HepG2 (cell line): ENCODE measurements around the gene CCDC197. TPM values are rescaled to one million over a fixed set of nuclear protein-coding genes. Genes with fewer than 3 reads are reported as not detected.

Experiments
- ATAC-seq: fragments of 200-7000 bp; cut with Tn5 transposase; 3 replicates; pipeline ENCODE4 v1.9.1; 2020; ENCODE audit warnings: mild to moderate bottlenecking, moderate library complexity
- BruUV-seq: library from RNA; stranded (reverse); fragments of 400-500 nt; replicated peaks from 2 replicates; lab custom pipeline; 2021; lab: Mats Ljungman, UMichigan
- CTCF ChIA-PET: fragments of 300-600 bp; formaldehyde crosslinking; extraction: SDS; loops from one replicate; lab custom pipeline; 2021; ENCODE audit warnings: low total read pairs, inconsistent platforms, low intra/inter-chr PET ratio; lab: Yijun Ruan, JAX
- POLR2A ChIA-PET: fragments of 350-600 bp; sonication (Branson Sonifier 250); formaldehyde crosslinking; loops from one replicate; lab custom pipeline; 2020; ENCODE audit warnings: antibody characterized with exemption, inconsistent platforms; lab: Yijun Ruan, JAX
- DNase-seq: peaks from one replicate; pipeline ENCODE4 v3.0.0-alpha.2; 2015; ENCODE audit warnings: low spot score
- FAIRE-seq: peaks from 3 replicates; lab custom pipeline; 2011; peaks lifted over from hg19 to GRCh38; lab: Jason Lieb, UNC
- H2AFZ ChIP-seq: one replicate; pipeline ENCODE4 v1.6.1; 2011; ENCODE audit warnings: low read length, inconsistent platforms
- H3K27ac ChIP-seq: fragments of 300-600 bp; 3 replicates; pipeline ENCODE4 v1.8.0; 2011; ENCODE audit warnings: mixed run types, mild to moderate bottlenecking, mixed read lengths, low read length, inconsistent platforms; ENCODE audit not compliant: insufficient read depth; ENCODE audit errors: extremely low read length
- H3K27me3 ChIP-seq, 2 experiments: fragments of 200-600 bp in 1 of 2; 2 replicates in 1 of 2; 3 replicates in 1 of 2; pipeline versions ENCODE4 v1.6.0 to v1.8.0; 2011; ENCODE audit warnings: low read length in 2 of 2, mild to moderate bottlenecking in 2 of 2, moderate library complexity in 2 of 2, inconsistent platforms in 1 of 2; ENCODE audit not compliant: insufficient read depth in 2 of 2, control insufficient read depth in 1 of 2
- H3K36me3 ChIP-seq, 2 experiments: fragments of 200-600 bp in 1 of 2; replicated peaks in 1 of 2; 2 replicates in 1 of 2; 3 replicates in 1 of 2; pipeline versions ENCODE4 v1.5.1 to v1.8.0; 2011; ENCODE audit warnings: low read length in 2 of 2, inconsistent platforms in 1 of 2; ENCODE audit not compliant: insufficient read depth in 2 of 2, control insufficient read depth in 1 of 2
- H3K4me1 ChIP-seq: 2 replicates; pipeline ENCODE4 v1.5.1; 2012; ENCODE audit warnings: low read length, inconsistent platforms; ENCODE audit not compliant: insufficient read depth
- H3K4me2 ChIP-seq: 2 replicates; pipeline ENCODE4 v1.6.0; 2011; ENCODE audit warnings: low read depth, low read length, inconsistent platforms
- H3K4me3 ChIP-seq, 3 experiments: fragments of 200-600 bp in 1 of 3; sonication (generic), shearing (Covaris generic) in 1 of 3; replicated peaks in 1 of 3; 2 replicates each; pipeline ENCODE4 v1.5.1; 2011 to 2016; ENCODE audit warnings: low read length in 3 of 3, inconsistent platforms in 2 of 3, low read depth in 2 of 3, mild to moderate bottlenecking in 2 of 3, control low read depth in 1 of 3, mixed read lengths in 1 of 3; ENCODE audit not compliant: insufficient read depth in 1 of 3
- H3K79me2 ChIP-seq: one replicate; pipeline ENCODE4 v1.6.1; 2011; ENCODE audit warnings: low read length, inconsistent platforms; ENCODE audit not compliant: insufficient read depth
- H3K9ac ChIP-seq: 2 replicates; pipeline ENCODE4 v1.6.0; 2011; ENCODE audit warnings: mild to moderate bottlenecking, low read depth, low read length, inconsistent platforms; ENCODE audit not compliant: insufficient read depth
- H3K9me3 ChIP-seq: 2 replicates; pipeline ENCODE4 v1.5.1; 2012; ENCODE audit warnings: mild to moderate bottlenecking, low read length
- H4K20me1 ChIP-seq: 2 replicates; pipeline ENCODE4 v1.6.0; 2011; ENCODE audit warnings: inconsistent platforms, mild to moderate bottlenecking, low read length, moderate library complexity; ENCODE audit not compliant: insufficient read depth
- ATAD3A ChIP-seq: sonication (generic); formaldehyde crosslinking; IDR thresholded peaks from 2 replicates; pipeline ENCODE4 v1.4.0; 2020; ENCODE audit warnings: missing genetic modification reagents
- CBFB ChIP-seq: sonication (generic); formaldehyde crosslinking; IDR thresholded peaks from 2 replicates; pipeline ENCODE4 v1.4.0; 2020; ENCODE audit warnings: missing genetic modification reagents
- CERS6 ChIP-seq: sonication (generic); formaldehyde crosslinking; IDR thresholded peaks from 2 replicates; pipeline ENCODE4 v1.5.0; 2020; ENCODE audit warnings: missing genetic modification reagents
- ELF4 ChIP-seq: sonication (generic); formaldehyde crosslinking; IDR thresholded peaks from 2 replicates; pipeline ENCODE4 v1.5.0; 2020; ENCODE audit warnings: missing genetic modification reagents, mild to moderate bottlenecking, moderate library complexity, borderline replicate concordance
- SMAD3 ChIP-seq: sonication (generic); formaldehyde crosslinking; IDR thresholded peaks from 2 replicates; pipeline ENCODE4 v1.4.0; 2020; ENCODE audit warnings: missing genetic modification reagents
- ZBTB26 ChIP-seq: IDR thresholded peaks from 2 replicates; pipeline ENCODE4 v1.6.1; 2016; ENCODE audit warnings: missing compliant biosample characterization, missing genetic modification reagents, borderline replicate concordance
- ZNF121 ChIP-seq: sonication (generic); formaldehyde crosslinking; IDR thresholded peaks from 2 replicates; pipeline ENCODE4 v1.5.0; 2020; ENCODE audit warnings: mild to moderate bottlenecking, missing genetic modification reagents
- ZNF160 ChIP-seq: sonication (generic); formaldehyde crosslinking; IDR thresholded peaks from 2 replicates; pipeline ENCODE4 v1.8.0; 2022; ENCODE audit warnings: mild to moderate bottlenecking, inconsistent platforms, missing genetic modification reagents
- ZNF30 ChIP-seq: sonication (generic); formaldehyde crosslinking; IDR thresholded peaks from 2 replicates; pipeline ENCODE4 v1.5.0; 2020; ENCODE audit warnings: mild to moderate bottlenecking, missing genetic modification reagents
- ZNF513 ChIP-seq: sonication (generic); formaldehyde crosslinking; conservative IDR thresholded peaks from 2 replicates; pipeline ENCODE4 v1.5.0; 2020; ENCODE audit warnings: missing genetic modification reagents
- ZNF687 ChIP-seq: sonication (generic); formaldehyde crosslinking; IDR thresholded peaks from 2 replicates; pipeline ENCODE4 v1.5.1; 2020; ENCODE audit warnings: mild to moderate bottlenecking, missing genetic modification reagents, moderate library complexity
- ZNF713 ChIP-seq: sonication (generic); formaldehyde crosslinking; IDR thresholded peaks from 2 replicates; pipeline ENCODE4 v1.4.0; 2020; ENCODE audit warnings: mild to moderate bottlenecking, missing genetic modification reagents
- ZNF761 ChIP-seq: sonication (generic); formaldehyde crosslinking; conservative IDR thresholded peaks from 2 replicates; pipeline ENCODE4 v1.4.0; 2020; ENCODE audit warnings: mild to moderate bottlenecking, missing genetic modification reagents
- WGBS: methylation state at CpG from one replicate; pipeline ENCODE4 v1.1.6; 2017; ENCODE audit warnings: low lambda C conversion rate; 5-methylcytosine and 5-hydroxymethylcytosine counted together
- in situ Hi-C: cut with HindIII; loops from 2 replicates; pipeline ENCODE4 v1.10.0; 2017; ENCODE audit warnings: low pct_unique_long_range_greater_than_20kb; ENCODE audit not compliant: extremely low pct_ligation_motif_present
- intact Hi-C: fragments of 100-400 bp; cut with micrococcal nuclease; formaldehyde crosslinking; loops from one replicate; pipeline ENCODE4 v1.10.0; 2022; ENCODE audit not compliant: unreplicated experiment
- polyA plus RNA-seq, 8 experiments: library from polyadenylated mRNA; depleted of rRNA in 3 of 8; stranded (reverse) in 7 of 8; unstranded in 1 of 8; fragments of >200 nt; fragmentation: Illumina TruSeq in 4 of 8; extraction: Trizol in 4 of 8; gene quantifications; 2 replicates each; pipeline versions ENCODE4 v1.2.1 to v1.2.3, GENCODE V29; 2011 to 2016; ENCODE audit warnings: low read depth in 4 of 8, missing spikeins in 1 of 8, mixed read lengths in 1 of 8; ENCODE audit not compliant: insufficient read depth in 1 of 8
- total RNA-seq, 5 experiments: library from RNA; depleted of rRNA; stranded (reverse); fragments of >200 nt; fragmentation: Illumina TruSeq; extraction: Trizol; gene quantifications; 2 replicates each; pipeline ENCODE4 v1.2.3, GENCODE V29; 2016; ENCODE audit warnings: low read depth in 1 of 5
- TF ChIP-seq, protein P1 (sequence below): sonication (generic); formaldehyde crosslinking; IDR thresholded peaks from 2 replicates; pipeline ENCODE4 v1.5.1; 2020; ENCODE audit warnings: mild to moderate bottlenecking, moderate library complexity, missing genetic modification reagents

The CCDC197 gene
- total and polyA plus RNA-seq, 2 of the 13 experiments (the other 11 are each of a cell fraction or from before 2014, with no cell fraction given): 0.11 to 0.13 TPM

GRCh38 chr14:94034886-94035285 is 37.8 kb downstream of the CCDC197 start:
- WGBS: 93% methylated on average over 3 of the region's 3 CpGs
- TF ChIP-seq ATAD3A (CRISPR knock-in tag) (no peak), CERS6 (no peak), ZNF121 (CRISPR knock-in tag) (no peak), ZBTB26 (CRISPR knock-in tag) (no peak), ZNF513 (no peak), ZNF713 (CRISPR knock-in tag) (no peak), CBFB (no peak), SMAD3 (no peak), ZNF30 (no peak), ZNF761 (CRISPR knock-in tag) (no peak), ZNF687 (CRISPR knock-in tag) (no peak), ELF4 (no peak), ZNF160 (CRISPR knock-in tag) (no peak)
- TF ChIP-seq, protein P1, sequence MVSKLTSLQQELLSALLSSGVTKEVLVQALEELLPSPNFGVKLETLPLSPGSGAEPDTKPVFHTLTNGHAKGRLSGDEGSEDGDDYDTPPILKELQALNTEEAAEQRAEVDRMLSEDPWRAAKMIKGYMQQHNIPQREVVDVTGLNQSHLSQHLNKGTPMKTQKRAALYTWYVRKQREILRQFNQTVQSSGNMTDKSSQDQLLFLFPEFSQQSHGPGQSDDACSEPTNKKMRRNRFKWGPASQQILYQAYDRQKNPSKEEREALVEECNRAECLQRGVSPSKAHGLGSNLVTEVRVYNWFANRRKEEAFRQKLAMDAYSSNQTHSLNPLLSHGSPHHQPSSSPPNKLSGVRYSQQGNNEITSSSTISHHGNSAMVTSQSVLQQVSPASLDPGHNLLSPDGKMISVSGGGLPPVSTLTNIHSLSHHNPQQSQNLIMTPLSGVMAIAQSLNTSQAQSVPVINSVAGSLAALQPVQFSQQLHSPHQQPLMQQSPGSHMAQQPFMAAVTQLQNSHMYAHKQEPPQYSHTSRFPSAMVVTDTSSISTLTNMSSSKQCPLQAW (CRISPR knock-in tag): no peak

More at GRCh38 chr14:94034886-94035285, 37.8 kb downstream of the CCDC197 start:
- Histone ChIP-seq H3K27me3 (no peaks in the 10 kb centered on the region), H3K36me3 (peaks cover 0 to 3% of the 10 kb centered on the region in 2 experiments; a peak in 1 of 5 replicates), H2AFZ (no peak overlapping the region), H4K20me1 (no peaks in the 10 kb centered on the region), H3K4me3 (no peak overlapping the region), H3K9me3 (no peaks in the 10 kb centered on the region), H3K79me2 (no peaks in the 10 kb centered on the region), H3K4me2 (no peak overlapping the region), H3K27ac (no peak overlapping the region), H3K4me1 (peaks cover 27% of the 10 kb centered on the region), H3K9ac (no peak overlapping the region)
- FAIRE-seq (no peak), ATAC-seq (no peak), DNase-seq (no peak)
- ChIA-PET POLR2A (no interaction called here), CTCF (no interaction called here)
- in situ Hi-C loops (loop anchor here (5.0 kb wide), 1 partner anchor 102 kb away; no protein-coding TSS in a partner anchor), intact Hi-C loops (loop anchor here (5.0 kb wide), 1 partner anchor 47 kb away; the partner anchor contains the start of genes DDX24 and IFI27L1)
- BruUV-seq: no TSS peak
